Measurements from ENCODE around the gene VSTM2L.

DNA sequence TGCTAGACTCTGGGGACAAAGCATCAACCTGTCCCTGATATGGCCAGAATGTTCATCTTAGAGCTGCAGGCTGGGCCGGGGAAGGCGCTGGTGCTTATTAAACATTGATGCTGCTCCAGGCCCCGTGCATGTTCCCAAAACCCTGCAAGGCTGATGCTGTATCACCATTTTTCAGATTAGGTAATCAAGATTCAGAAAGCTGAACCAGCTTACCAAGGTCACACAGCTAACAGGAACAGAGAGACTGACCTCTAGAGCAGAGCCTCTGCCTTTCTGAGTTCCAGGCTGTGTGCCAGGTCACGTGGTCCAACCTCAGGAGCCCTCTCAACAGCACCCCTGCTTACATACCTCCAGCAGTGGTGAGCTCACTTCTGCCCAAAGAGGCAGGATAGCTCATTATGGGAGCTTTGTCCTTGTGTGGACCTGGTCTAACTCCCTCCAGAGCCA is 16.1 kb upstream of the VSTM2L start:
- TF ChIP-seq EZH2 (IDR thresholded peaks at IDR 0.05; ENCODE audit: borderline replicate concordance, insufficient read depth, low read length, poor library complexity, severe bottlenecking) (no peak), SMC3 (conservative IDR thresholded peaks at IDR 0.05; ENCODE audit: poor library complexity) (no peak), CTCF (IDR thresholded peaks at IDR 0.05; ENCODE audit: poor library complexity, severe bottlenecking) (no peak), EP300 (conservative IDR thresholded peaks at IDR 0.05; ENCODE audit: poor library complexity, severe bottlenecking) (no peak), RAD21 (conservative IDR thresholded peaks at IDR 0.05) (no peak), POLR2AphosphoS5 (IDR thresholded peaks at IDR 0.05) (no peak), MXI1 (conservative IDR thresholded peaks at IDR 0.05; ENCODE audit: poor library complexity, severe bottlenecking) (no peak), TAF1 (IDR thresholded peaks at IDR 0.05; ENCODE audit: low read depth) (no peak)
- TF ChIP-seq, protein P1, sequence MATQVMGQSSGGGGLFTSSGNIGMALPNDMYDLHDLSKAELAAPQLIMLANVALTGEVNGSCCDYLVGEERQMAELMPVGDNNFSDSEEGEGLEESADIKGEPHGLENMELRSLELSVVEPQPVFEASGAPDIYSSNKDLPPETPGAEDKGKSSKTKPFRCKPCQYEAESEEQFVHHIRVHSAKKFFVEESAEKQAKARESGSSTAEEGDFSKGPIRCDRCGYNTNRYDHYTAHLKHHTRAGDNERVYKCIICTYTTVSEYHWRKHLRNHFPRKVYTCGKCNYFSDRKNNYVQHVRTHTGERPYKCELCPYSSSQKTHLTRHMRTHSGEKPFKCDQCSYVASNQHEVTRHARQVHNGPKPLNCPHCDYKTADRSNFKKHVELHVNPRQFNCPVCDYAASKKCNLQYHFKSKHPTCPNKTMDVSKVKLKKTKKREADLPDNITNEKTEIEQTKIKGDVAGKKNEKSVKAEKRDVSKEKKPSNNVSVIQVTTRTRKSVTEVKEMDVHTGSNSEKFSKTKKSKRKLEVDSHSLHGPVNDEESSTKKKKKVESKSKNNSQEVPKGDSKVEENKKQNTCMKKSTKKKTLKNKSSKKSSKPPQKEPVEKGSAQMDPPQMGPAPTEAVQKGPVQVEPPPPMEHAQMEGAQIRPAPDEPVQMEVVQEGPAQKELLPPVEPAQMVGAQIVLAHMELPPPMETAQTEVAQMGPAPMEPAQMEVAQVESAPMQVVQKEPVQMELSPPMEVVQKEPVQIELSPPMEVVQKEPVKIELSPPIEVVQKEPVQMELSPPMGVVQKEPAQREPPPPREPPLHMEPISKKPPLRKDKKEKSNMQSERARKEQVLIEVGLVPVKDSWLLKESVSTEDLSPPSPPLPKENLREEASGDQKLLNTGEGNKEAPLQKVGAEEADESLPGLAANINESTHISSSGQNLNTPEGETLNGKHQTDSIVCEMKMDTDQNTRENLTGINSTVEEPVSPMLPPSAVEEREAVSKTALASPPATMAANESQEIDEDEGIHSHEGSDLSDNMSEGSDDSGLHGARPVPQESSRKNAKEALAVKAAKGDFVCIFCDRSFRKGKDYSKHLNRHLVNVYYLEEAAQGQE (IDR thresholded peaks at IDR 0.05; ENCODE audit: borderline replicate concordance), result no peak
